Neural cell (in vitro differentiated cells): Measurements from ENCODE around the gene HES4. TPM values are rescaled to one million over a fixed set of nuclear protein-coding genes. Genes with fewer than 3 reads are reported as not detected.

ENCODE experiments used
- H2AFZ ChIP-seq: fragments of 200-600, 300-800 bp; sonication (generic), shearing (Covaris generic); 2 replicates; pipeline ENCODE4 v1.6.0; 2014; ENCODE audit warnings: low read depth, mild to moderate bottlenecking, antibody characterized with exemption, low read length, moderate library complexity
- H3F3A ChIP-seq: fragments of 200-600 bp; shearing (Covaris generic); 2 replicates; pipeline ENCODE4 v1.6.1; 2016; ENCODE audit warnings: mild to moderate bottlenecking, moderate library complexity, mixed read lengths, antibody characterized with exemption, low read length; ENCODE audit not compliant: insufficient read depth, poor library complexity, severe bottlenecking
- H3K27ac ChIP-seq: fragments of 200-600, 300-800 bp; sonication (generic), shearing (Covaris generic); 2 replicates; pipeline ENCODE4 v1.5.1; 2014; ENCODE audit warnings: mild to moderate bottlenecking, low read length, moderate library complexity
- H3K27me3 ChIP-seq: fragments of 300-800, 200-600 bp; sonication (generic), shearing (Covaris generic); 2 replicates; pipeline ENCODE4 v1.6.0; 2014; ENCODE audit warnings: mild to moderate bottlenecking, low read depth, low read length, moderate library complexity; ENCODE audit not compliant: insufficient read depth
- H3K36me3 ChIP-seq: fragments of 300-800, 200-600 bp; sonication (generic), shearing (Covaris generic); 2 replicates; pipeline ENCODE4 v1.5.1; 2014; ENCODE audit warnings: mild to moderate bottlenecking, antibody characterized with exemption, low read length, moderate library complexity; ENCODE audit not compliant: insufficient read depth
- H3K4me2 ChIP-seq: fragments of 300-800, 200-600 bp; sonication (generic), shearing (Covaris generic); 2 replicates; pipeline ENCODE4 v1.6.0; 2014; ENCODE audit warnings: mild to moderate bottlenecking, low read length
- H3K4me3 ChIP-seq: fragments of 300-800, 200-600 bp; sonication (generic), shearing (Covaris generic); 2 replicates; pipeline ENCODE4 v1.5.1; 2014; ENCODE audit warnings: mild to moderate bottlenecking, low read length, moderate library complexity
- H3K79me2 ChIP-seq: fragments of 200-600 bp; shearing (Covaris generic); replicated peaks from 2 replicates; pipeline ENCODE4 v1.6.0; 2014; ENCODE audit warnings: mild to moderate bottlenecking, low read length, moderate library complexity; ENCODE audit not compliant: insufficient read depth
- H3K9ac ChIP-seq: fragments of 300-800, 200-600 bp; sonication (generic), shearing (Covaris generic); 2 replicates; pipeline ENCODE4 v1.6.1; 2016; ENCODE audit warnings: mild to moderate bottlenecking, low read length, mixed read lengths
- H3K9me2 ChIP-seq: fragments of 200-600 bp; shearing (Covaris generic); 2 replicates; pipeline ENCODE4 v1.6.1; 2016; ENCODE audit warnings: mild to moderate bottlenecking, low read length, mixed read lengths; ENCODE audit not compliant: insufficient read depth
- H3K9me3 ChIP-seq: fragments of 200-600, 300-800 bp; sonication (generic), shearing (Covaris generic); 2 replicates; pipeline ENCODE4 v1.6.1; 2016; ENCODE audit warnings: mild to moderate bottlenecking, mixed run types, low read length, moderate library complexity, mixed read lengths
- H4K20me1 ChIP-seq: fragments of 200-600 bp; shearing (Covaris generic); 2 replicates; pipeline ENCODE4 v1.6.1; 2016; ENCODE audit warnings: mild to moderate bottlenecking, mixed run types; ENCODE audit not compliant: insufficient read depth
- EP300 ChIP-seq: fragments of 450-650 bp; conservative IDR thresholded peaks from 2 replicates; pipeline ENCODE4 v1.6.1; 2014; ENCODE audit warnings: antibody characterized with exemption, mild to moderate bottlenecking, moderate library complexity; ENCODE audit not compliant: poor library complexity, severe bottlenecking
- EZH2 ChIP-seq: fragments of 200-600, 300-800 bp; shearing (Covaris generic), sonication (generic); IDR thresholded peaks from 2 replicates; pipeline ENCODE4 v1.6.1; 2014; ENCODE audit warnings: antibody characterized with exemption, low read length, borderline replicate concordance, mild to moderate bottlenecking; ENCODE audit not compliant: insufficient read depth, poor library complexity, severe bottlenecking
- MXI1 ChIP-seq: fragments of 450-650 bp; conservative IDR thresholded peaks from 2 replicates; pipeline ENCODE4 v1.6.1; 2014; ENCODE audit warnings: antibody characterized with exemption, mild to moderate bottlenecking; ENCODE audit not compliant: poor library complexity, severe bottlenecking
- POLR2AphosphoS5 ChIP-seq: IDR thresholded peaks from 2 replicates; pipeline ENCODE4 v1.6.1; 2012
- RAD21 ChIP-seq: fragments of 450-650 bp; conservative IDR thresholded peaks from 2 replicates; pipeline ENCODE4 v1.6.1; 2014; ENCODE audit warnings: antibody characterized with exemption, mild to moderate bottlenecking, moderate library complexity
- SMC3 ChIP-seq: fragments of 450-650 bp; conservative IDR thresholded peaks from 2 replicates; pipeline ENCODE4 v1.6.1; 2014; ENCODE audit warnings: antibody characterized with exemption, mild to moderate bottlenecking, moderate library complexity; ENCODE audit not compliant: poor library complexity
- TAF1 ChIP-seq: IDR thresholded peaks from 2 replicates; pipeline ENCODE4 v1.6.1; 2012; ENCODE audit warnings: low read depth
- polyA plus RNA-seq: library from polyadenylated mRNA; depleted of rRNA; stranded (reverse); fragments of >200 nt; gene quantifications from 2 replicates; pipeline ENCODE4 v1.2.3, GENCODE V29; 2014
- TF ChIP-seq, protein P1 (sequence below): fragments of 450-650 bp; IDR thresholded peaks from 2 replicates; pipeline ENCODE4 v1.5.1; 2014; ENCODE audit warnings: antibody characterized with exemption, mild to moderate bottlenecking, moderate library complexity; ENCODE audit not compliant: poor library complexity, severe bottlenecking
- TF ChIP-seq, protein P2 (sequence below): IDR thresholded peaks from 2 replicates; pipeline ENCODE4 v1.6.1; 2012; ENCODE audit warnings: borderline replicate concordance

HES4 gene
- polyA plus RNA-seq, 1 donor from 2014 or later = 196 TPM

DNA sequence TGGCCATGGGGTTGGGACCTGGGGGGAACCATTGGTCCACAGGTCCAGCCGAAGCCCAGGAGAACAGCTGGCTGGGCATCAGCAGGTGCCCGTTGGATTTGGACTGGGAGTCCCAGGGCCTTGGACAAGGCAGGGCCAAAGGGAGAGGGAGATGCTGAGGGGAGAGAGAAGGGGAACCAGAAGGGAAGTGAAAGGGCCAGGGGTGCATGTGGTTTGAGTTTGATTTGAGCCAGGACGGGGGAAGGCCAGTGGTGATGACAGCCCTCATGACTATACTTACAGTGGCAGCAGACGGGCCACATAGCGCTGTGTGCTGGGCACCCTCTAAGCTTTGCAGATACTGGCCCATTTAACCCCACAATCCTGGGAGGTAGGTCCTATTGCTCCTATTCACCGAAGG, 38.8 kb upstream of the HES4 start:
- H3K4me2 ChIP-seq = no peak overlapping the region
- H3K4me3 ChIP-seq = peak overlapping the region; percentile 66
- peaks cover 4% of the 10 kb centered on the region for H3K79me2 ChIP-seq
- TF ChIP-seq, protein P1, sequence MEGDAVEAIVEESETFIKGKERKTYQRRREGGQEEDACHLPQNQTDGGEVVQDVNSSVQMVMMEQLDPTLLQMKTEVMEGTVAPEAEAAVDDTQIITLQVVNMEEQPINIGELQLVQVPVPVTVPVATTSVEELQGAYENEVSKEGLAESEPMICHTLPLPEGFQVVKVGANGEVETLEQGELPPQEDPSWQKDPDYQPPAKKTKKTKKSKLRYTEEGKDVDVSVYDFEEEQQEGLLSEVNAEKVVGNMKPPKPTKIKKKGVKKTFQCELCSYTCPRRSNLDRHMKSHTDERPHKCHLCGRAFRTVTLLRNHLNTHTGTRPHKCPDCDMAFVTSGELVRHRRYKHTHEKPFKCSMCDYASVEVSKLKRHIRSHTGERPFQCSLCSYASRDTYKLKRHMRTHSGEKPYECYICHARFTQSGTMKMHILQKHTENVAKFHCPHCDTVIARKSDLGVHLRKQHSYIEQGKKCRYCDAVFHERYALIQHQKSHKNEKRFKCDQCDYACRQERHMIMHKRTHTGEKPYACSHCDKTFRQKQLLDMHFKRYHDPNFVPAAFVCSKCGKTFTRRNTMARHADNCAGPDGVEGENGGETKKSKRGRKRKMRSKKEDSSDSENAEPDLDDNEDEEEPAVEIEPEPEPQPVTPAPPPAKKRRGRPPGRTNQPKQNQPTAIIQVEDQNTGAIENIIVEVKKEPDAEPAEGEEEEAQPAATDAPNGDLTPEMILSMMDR = no peak
- TF ChIP-seq TAF1 (no peak), SMC3 (no peak), EZH2 (no peak), RAD21 (no peak), MXI1 (no peak), POLR2AphosphoS5 (no peak), EP300 (no peak)
- TF ChIP-seq, protein P2, sequence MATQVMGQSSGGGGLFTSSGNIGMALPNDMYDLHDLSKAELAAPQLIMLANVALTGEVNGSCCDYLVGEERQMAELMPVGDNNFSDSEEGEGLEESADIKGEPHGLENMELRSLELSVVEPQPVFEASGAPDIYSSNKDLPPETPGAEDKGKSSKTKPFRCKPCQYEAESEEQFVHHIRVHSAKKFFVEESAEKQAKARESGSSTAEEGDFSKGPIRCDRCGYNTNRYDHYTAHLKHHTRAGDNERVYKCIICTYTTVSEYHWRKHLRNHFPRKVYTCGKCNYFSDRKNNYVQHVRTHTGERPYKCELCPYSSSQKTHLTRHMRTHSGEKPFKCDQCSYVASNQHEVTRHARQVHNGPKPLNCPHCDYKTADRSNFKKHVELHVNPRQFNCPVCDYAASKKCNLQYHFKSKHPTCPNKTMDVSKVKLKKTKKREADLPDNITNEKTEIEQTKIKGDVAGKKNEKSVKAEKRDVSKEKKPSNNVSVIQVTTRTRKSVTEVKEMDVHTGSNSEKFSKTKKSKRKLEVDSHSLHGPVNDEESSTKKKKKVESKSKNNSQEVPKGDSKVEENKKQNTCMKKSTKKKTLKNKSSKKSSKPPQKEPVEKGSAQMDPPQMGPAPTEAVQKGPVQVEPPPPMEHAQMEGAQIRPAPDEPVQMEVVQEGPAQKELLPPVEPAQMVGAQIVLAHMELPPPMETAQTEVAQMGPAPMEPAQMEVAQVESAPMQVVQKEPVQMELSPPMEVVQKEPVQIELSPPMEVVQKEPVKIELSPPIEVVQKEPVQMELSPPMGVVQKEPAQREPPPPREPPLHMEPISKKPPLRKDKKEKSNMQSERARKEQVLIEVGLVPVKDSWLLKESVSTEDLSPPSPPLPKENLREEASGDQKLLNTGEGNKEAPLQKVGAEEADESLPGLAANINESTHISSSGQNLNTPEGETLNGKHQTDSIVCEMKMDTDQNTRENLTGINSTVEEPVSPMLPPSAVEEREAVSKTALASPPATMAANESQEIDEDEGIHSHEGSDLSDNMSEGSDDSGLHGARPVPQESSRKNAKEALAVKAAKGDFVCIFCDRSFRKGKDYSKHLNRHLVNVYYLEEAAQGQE = no peak
- H2AFZ ChIP-seq = no peak overlapping the region
- H3K9me3 ChIP-seq = no peaks in the 10 kb centered on the region
- H3K9ac ChIP-seq = no peak overlapping the region
- no peak overlapping the region for H3K27ac ChIP-seq
- H3K27me3 ChIP-seq = no peaks in the 10 kb centered on the region
- H4K20me1 ChIP-seq = no peaks in the 10 kb centered on the region
- H3F3A ChIP-seq = no peaks in the 10 kb centered on the region
- H3K36me3 ChIP-seq = no peaks in the 10 kb centered on the region
- H3K9me2 ChIP-seq = no peaks in the 10 kb centered on the region

DNA sequence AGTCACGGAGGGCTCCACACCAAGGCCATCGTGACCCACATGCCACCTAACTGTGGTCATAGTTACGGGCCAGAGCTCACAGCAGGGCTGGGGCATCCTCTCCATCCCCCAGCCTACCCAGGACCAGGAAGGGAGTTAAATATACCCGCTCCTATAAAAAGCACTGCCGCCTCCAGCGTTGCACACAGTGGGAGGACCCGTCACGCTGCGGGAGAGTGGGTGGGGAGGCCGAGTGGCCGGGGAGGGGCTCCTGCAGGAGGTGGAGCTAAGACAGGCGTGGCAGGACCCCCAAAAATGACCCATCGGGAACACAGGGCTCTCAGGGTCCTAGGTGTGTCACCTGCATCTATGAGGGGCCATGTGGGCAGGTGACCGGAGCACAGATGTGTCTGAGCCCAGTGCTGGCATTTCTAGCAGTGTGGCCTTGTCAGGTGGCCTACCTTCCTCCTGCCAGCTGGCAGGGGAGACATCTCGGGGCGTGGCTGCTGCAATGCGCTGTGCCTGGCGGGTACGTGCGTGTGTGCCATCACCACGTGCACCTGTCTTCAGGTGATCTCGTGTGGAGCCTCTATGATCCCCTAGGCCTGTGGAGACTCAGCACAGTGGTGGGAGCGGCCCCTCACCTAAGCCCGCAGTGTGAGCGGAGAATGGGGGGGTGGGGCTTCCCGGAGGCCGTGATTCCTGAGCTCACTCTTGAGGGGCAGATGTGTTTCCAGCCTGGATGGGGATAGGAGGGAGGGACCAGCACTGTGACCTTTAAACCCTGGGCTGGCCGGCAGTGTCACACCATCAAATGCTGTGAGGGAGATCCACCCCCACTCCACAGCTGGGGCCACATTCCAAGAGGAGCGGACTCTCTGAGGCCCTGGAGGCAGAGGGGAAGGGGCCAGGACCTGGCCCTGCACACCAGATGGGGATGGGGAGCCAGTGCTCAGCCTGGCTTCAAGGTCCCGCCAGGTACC, 37.8 kb upstream of the HES4 start:
- Histone ChIP-seq H3K9ac (no peak overlapping the region), H3F3A (no peaks in the 10 kb centered on the region), H3K36me3 (no peaks in the 10 kb centered on the region), H3K27me3 (no peaks in the 10 kb centered on the region), H3K27ac (no peak overlapping the region), H3K4me2 (no peak overlapping the region), H2AFZ (no peak overlapping the region), H3K9me3 (no peaks in the 10 kb centered on the region), H4K20me1 (no peaks in the 10 kb centered on the region), H3K9me2 (no peaks in the 10 kb centered on the region), H3K4me3 (no peak overlapping the region), H3K79me2 (peaks cover 4% of the 10 kb centered on the region)
- TF ChIP-seq POLR2AphosphoS5 (no peak), SMC3 (no peak), MXI1 (no peak), RAD21 (no peak), TAF1 (no peak)
- TF ChIP-seq, protein P1 = no peak
